ENCODE data around the gene MGLL. TPM values are rescaled to one million over a fixed set of nuclear protein-coding genes. Genes with fewer than 3 reads are reported as not detected.

Gene MGLL
- total RNA-seq, 1 experiment from 2014 or later, result 0.94 TPM

DNA sequence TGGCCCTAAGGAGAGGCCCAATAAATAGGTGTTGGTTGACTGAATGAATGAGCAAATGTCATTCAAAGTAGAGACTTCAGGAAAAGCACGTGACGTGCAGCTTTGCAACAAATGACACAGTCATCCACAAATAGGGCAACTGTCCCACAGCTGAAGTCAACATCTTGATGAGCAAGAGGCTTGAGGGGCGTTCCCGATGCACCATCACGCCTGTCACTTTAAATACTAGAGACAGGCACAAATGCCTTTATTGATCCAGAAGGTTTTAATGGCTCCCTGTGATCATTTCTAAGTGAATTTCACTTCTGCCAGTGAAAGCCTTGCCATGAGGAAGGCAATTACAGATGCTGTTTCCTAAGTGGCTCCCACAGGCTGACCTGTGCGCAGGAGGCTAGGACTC is 105.9 kb downstream of the MGLL start:
- TF ChIP-seq ZNF317 (CRISPR knock-in tag; IDR thresholded peaks at IDR 0.05; ENCODE audit: borderline replicate concordance, low read depth), result no peak
- no peak for TF ChIP-seq ZNF671 (CRISPR knock-in tag; IDR thresholded peaks at IDR 0.05)
- no peak for TF ChIP-seq NR3C1 (CRISPR knock-in tag; conservative IDR thresholded peaks at IDR 0.05; ENCODE audit: low read depth)
- TF ChIP-seq, protein P1, sequence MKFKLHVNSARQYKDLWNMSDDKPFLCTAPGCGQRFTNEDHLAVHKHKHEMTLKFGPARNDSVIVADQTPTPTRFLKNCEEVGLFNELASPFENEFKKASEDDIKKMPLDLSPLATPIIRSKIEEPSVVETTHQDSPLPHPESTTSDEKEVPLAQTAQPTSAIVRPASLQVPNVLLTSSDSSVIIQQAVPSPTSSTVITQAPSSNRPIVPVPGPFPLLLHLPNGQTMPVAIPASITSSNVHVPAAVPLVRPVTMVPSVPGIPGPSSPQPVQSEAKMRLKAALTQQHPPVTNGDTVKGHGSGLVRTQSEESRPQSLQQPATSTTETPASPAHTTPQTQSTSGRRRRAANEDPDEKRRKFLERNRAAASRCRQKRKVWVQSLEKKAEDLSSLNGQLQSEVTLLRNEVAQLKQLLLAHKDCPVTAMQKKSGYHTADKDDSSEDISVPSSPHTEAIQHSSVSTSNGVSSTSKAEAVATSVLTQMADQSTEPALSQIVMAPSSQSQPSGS (CRISPR knock-in tag; IDR thresholded peaks at IDR 0.05; ENCODE audit: borderline replicate concordance, low read depth), result no peak
- TF ChIP-seq FOXP1 (CRISPR knock-in tag; IDR thresholded peaks at IDR 0.05; ENCODE audit: borderline replicate concordance), result no peak
- no peak for TF ChIP-seq ZNF396 (CRISPR knock-in tag; IDR thresholded peaks at IDR 0.05; ENCODE audit: borderline replicate concordance)
- no peak for TF ChIP-seq TP53 (CRISPR knock-in tag; IDR thresholded peaks at IDR 0.05)
- TF ChIP-seq ZBTB43 (CRISPR knock-in tag; IDR thresholded peaks at IDR 0.05), result no peak
- no peak for TF ChIP-seq NR2C2 (CRISPR knock-in tag; IDR thresholded peaks at IDR 0.05)
- TF ChIP-seq GRHL2 (CRISPR knock-in tag; IDR thresholded peaks at IDR 0.05; ENCODE audit: insufficient replicate concordance, severe bottlenecking), result no peak
- no peak for TF ChIP-seq CREB1 (CRISPR knock-in tag; IDR thresholded peaks at IDR 0.05)
- ChIA-PET POLR2A (no interaction called here), CTCF (interaction anchor here (0.7 to 1.2 kb wide), 2 partner anchors 25 to 75 kb away, joined by 3 read pairs; no protein-coding TSS in a partner anchor)
- no peak overlapping the region for H3K4me3 Mint-ChIP-seq
- no peaks in the 10 kb centered on the region for H3K36me3 Mint-ChIP-seq
- ATAC-seq (no peak), DNase-seq (ENCODE audit: low spot score) (no peak)
- no peaks in the 10 kb centered on the region; the same call in 1 of the 2 replicates for H3K27me3 Mint-ChIP-seq (ENCODE audit: low read depth)
- H3K27ac Mint-ChIP-seq, result no peak overlapping the region
- H3K4me1 Mint-ChIP-seq, result peaks cover 15% of the 10 kb centered on the region
- H3K9me3 Mint-ChIP-seq, result no peaks in the 10 kb centered on the region

DNA sequence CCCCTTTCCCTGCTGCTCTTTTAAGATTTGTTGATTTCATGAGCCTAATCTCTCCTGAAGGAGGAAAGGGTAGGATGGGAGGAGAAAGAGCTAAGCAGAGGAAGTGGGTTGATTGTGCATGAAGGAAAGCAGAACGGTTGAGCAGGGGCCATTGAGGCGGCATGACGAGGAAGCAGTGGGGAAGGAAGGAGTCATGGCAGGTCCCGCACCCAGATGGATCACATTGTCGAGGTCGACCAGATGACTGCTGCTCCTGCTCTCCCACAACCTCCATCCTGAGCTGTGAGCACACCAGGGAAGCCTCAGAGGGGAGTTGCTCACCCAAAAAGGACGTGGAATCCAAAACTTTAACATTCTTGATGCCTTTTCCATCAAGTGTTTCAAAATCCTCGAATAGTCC is 106.8 kb downstream of the MGLL start:
- POLR2A ChIA-PET, result no interaction called here
- DNase-seq (ENCODE audit: low spot score), result no peak
- ATAC-seq, result no peak
- no peak for TF ChIP-seq JUN (CRISPR knock-in tag; IDR thresholded peaks at IDR 0.05)
- TF ChIP-seq TEAD1 (CRISPR knock-in tag; IDR thresholded peaks at IDR 0.05), result no peak
- no peak for TF ChIP-seq CREM (CRISPR knock-in tag; IDR thresholded peaks at IDR 0.05)
- TF ChIP-seq, protein P2, sequence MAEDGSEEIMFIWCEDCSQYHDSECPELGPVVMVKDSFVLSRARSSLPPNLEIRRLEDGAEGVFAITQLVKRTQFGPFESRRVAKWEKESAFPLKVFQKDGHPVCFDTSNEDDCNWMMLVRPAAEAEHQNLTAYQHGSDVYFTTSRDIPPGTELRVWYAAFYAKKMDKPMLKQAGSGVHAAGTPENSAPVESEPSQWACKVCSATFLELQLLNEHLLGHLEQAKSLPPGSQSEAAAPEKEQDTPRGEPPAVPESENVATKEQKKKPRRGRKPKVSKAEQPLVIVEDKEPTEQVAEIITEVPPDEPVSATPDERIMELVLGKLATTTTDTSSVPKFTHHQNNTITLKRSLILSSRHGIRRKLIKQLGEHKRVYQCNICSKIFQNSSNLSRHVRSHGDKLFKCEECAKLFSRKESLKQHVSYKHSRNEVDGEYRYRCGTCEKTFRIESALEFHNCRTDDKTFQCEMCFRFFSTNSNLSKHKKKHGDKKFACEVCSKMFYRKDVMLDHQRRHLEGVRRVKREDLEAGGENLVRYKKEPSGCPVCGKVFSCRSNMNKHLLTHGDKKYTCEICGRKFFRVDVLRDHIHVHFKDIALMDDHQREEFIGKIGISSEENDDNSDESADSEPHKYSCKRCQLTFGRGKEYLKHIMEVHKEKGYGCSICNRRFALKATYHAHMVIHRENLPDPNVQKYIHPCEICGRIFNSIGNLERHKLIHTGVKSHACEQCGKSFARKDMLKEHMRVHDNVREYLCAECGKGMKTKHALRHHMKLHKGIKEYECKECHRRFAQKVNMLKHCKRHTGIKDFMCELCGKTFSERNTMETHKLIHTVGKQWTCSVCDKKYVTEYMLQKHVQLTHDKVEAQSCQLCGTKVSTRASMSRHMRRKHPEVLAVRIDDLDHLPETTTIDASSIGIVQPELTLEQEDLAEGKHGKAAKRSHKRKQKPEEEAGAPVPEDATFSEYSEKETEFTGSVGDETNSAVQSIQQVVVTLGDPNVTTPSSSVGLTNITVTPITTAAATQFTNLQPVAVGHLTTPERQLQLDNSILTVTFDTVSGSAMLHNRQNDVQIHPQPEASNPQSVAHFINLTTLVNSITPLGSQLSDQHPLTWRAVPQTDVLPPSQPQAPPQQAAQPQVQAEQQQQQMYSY (CRISPR knock-in tag; IDR thresholded peaks at IDR 0.05), result no peak
- no peak for TF ChIP-seq HMGXB4 (CRISPR knock-in tag; IDR thresholded peaks at IDR 0.05)
- TF ChIP-seq, protein P3, sequence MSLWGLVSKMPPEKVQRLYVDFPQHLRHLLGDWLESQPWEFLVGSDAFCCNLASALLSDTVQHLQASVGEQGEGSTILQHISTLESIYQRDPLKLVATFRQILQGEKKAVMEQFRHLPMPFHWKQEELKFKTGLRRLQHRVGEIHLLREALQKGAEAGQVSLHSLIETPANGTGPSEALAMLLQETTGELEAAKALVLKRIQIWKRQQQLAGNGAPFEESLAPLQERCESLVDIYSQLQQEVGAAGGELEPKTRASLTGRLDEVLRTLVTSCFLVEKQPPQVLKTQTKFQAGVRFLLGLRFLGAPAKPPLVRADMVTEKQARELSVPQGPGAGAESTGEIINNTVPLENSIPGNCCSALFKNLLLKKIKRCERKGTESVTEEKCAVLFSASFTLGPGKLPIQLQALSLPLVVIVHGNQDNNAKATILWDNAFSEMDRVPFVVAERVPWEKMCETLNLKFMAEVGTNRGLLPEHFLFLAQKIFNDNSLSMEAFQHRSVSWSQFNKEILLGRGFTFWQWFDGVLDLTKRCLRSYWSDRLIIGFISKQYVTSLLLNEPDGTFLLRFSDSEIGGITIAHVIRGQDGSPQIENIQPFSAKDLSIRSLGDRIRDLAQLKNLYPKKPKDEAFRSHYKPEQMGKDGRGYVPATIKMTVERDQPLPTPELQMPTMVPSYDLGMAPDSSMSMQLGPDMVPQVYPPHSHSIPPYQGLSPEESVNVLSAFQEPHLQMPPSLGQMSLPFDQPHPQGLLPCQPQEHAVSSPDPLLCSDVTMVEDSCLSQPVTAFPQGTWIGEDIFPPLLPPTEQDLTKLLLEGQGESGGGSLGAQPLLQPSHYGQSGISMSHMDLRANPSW (CRISPR knock-in tag; conservative IDR thresholded peaks at IDR 0.05; ENCODE audit: low read depth), result no peak
- TF ChIP-seq ZNF138 (CRISPR knock-in tag; conservative IDR thresholded peaks at IDR 0.05), result no peak
- TF ChIP-seq ZNF121 (CRISPR knock-in tag; IDR thresholded peaks at IDR 0.05), result no peak
- TF ChIP-seq, protein P4, sequence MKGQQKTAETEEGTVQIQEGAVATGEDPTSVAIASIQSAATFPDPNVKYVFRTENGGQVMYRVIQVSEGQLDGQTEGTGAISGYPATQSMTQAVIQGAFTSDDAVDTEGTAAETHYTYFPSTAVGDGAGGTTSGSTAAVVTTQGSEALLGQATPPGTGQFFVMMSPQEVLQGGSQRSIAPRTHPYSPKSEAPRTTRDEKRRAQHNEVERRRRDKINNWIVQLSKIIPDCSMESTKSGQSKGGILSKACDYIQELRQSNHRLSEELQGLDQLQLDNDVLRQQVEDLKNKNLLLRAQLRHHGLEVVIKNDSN (CRISPR knock-in tag; IDR thresholded peaks at IDR 0.05), result no peak
- no peak for TF ChIP-seq TP53 (CRISPR knock-in tag; IDR thresholded peaks at IDR 0.05)
- no peak for TF ChIP-seq SOX15 (CRISPR knock-in tag; IDR thresholded peaks at IDR 0.05)
- TF ChIP-seq PREB (CRISPR knock-in tag; IDR thresholded peaks at IDR 0.05; ENCODE audit: borderline replicate concordance), result no peak
- TF ChIP-seq NR1H2 (CRISPR knock-in tag; IDR thresholded peaks at IDR 0.05), result no peak

More for the DNA sequence above, 106.8 kb downstream of the MGLL start:
- Mint-ChIP-seq H3K27me3 (ENCODE audit: low read depth) (no peaks in the 10 kb centered on the region; the same call in 1 of the 2 replicates), H3K4me1 (peaks cover 21% of the 10 kb centered on the region), H3K9me3 (no peaks in the 10 kb centered on the region), H3K36me3 (no peaks in the 10 kb centered on the region), H3K27ac (no peak overlapping the region), H3K4me3 (no peak overlapping the region)
- CTCF ChIA-PET, result interaction anchor here (1.1 kb wide), 1 partner anchor 19 kb away, joined by 4 read pairs; no protein-coding TSS in a partner anchor
